ENCODE results near the gene TMEM196.

The TMEM196 gene

GRCh38 chr7:19725770-19726169 is 47.6 kb downstream of the TMEM196 start:
- no peak overlapping the region for H3K4me3 ChIP-seq (ENCODE audit: low read depth in 1 of 2, low read length in 2 of 2)
- no peaks in the 10 kb centered on the region for H4K20me1 ChIP-seq (ENCODE audit: insufficient read depth, low read length)
- H3K9ac ChIP-seq (ENCODE audit: low read depth, low read length), result no peak overlapping the region
- H3K27ac ChIP-seq (ENCODE audit: low read length), result no peak overlapping the region
- DNase-seq, result no peak
- no peak for ATAC-seq (ENCODE audit: insufficient read depth, low read depth)
- no peaks in the 10 kb centered on the region for H3K79me2 ChIP-seq (ENCODE audit: insufficient read depth, low read length)
- H3K4me1 ChIP-seq (ENCODE audit: insufficient read depth, low read length), result no peaks in the 10 kb centered on the region
- no peak overlapping the region for H2AFZ ChIP-seq (ENCODE audit: low read depth, low read length)
- no peaks in the 10 kb centered on the region for H3K36me3 ChIP-seq (ENCODE audit: insufficient read depth, low read length)
- no peak overlapping the region for H3K4me2 ChIP-seq (ENCODE audit: insufficient read depth, low read length)
- TF ChIP-seq, protein P1, sequence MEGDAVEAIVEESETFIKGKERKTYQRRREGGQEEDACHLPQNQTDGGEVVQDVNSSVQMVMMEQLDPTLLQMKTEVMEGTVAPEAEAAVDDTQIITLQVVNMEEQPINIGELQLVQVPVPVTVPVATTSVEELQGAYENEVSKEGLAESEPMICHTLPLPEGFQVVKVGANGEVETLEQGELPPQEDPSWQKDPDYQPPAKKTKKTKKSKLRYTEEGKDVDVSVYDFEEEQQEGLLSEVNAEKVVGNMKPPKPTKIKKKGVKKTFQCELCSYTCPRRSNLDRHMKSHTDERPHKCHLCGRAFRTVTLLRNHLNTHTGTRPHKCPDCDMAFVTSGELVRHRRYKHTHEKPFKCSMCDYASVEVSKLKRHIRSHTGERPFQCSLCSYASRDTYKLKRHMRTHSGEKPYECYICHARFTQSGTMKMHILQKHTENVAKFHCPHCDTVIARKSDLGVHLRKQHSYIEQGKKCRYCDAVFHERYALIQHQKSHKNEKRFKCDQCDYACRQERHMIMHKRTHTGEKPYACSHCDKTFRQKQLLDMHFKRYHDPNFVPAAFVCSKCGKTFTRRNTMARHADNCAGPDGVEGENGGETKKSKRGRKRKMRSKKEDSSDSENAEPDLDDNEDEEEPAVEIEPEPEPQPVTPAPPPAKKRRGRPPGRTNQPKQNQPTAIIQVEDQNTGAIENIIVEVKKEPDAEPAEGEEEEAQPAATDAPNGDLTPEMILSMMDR (IDR thresholded peaks at IDR 0.05; ENCODE audit: borderline replicate concordance, extremely low read depth, low read length, poor library complexity, severe bottlenecking), result no peak
- no peaks in the 10 kb centered on the region for H3K27me3 ChIP-seq (ENCODE audit: insufficient read depth, low read length, poor library complexity)
- no peaks in the 10 kb centered on the region for H3K9me3 ChIP-seq (ENCODE audit: insufficient read depth, low read length, severe bottlenecking)

DNA sequence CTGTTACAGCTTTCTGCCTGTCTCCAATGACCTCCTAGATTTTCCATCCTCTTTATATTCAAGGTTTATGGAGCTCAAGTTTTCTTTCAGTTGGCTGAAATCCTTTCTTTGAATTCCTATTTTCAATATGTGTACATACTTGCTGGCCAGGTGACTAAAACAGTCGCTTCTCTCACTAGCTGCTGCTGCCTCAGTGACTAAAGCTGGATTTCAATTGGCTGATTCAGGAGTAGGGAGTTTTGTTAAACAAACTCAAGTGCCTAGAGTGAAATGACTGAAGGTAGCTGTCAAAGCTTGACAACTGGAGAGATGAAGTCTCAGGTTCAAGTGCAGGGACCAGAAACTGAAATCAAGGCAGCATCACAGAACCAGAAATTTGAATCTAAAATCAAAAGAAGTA is 57.9 kb downstream of the TMEM196 start:
- Histone ChIP-seq H4K20me1 (ENCODE audit: insufficient read depth, low read length) (no peaks in the 10 kb centered on the region), H3K36me3 (ENCODE audit: insufficient read depth, low read length) (no peaks in the 10 kb centered on the region), H3K4me3 (ENCODE audit: low read depth in 1 of 2, low read length in 2 of 2) (no peak overlapping the region), H3K9ac (ENCODE audit: low read depth, low read length) (no peak overlapping the region), H3K27me3 (ENCODE audit: insufficient read depth, low read length, poor library complexity) (no peaks in the 10 kb centered on the region), H3K9me3 (ENCODE audit: insufficient read depth, low read length, severe bottlenecking) (no peaks in the 10 kb centered on the region), H3K4me2 (ENCODE audit: insufficient read depth, low read length) (no peak overlapping the region), H3K27ac (ENCODE audit: low read length) (no peak overlapping the region), H3K79me2 (ENCODE audit: insufficient read depth, low read length) (no peaks in the 10 kb centered on the region), H2AFZ (ENCODE audit: low read depth, low read length) (no peak overlapping the region), H3K4me1 (ENCODE audit: insufficient read depth, low read length) (no peaks in the 10 kb centered on the region)
- ATAC-seq (ENCODE audit: insufficient read depth, low read depth), result no peak
- no peak for TF ChIP-seq EZH2 (IDR thresholded peaks at IDR 0.05; ENCODE audit: borderline replicate concordance, low read depth, low read length, severe bottlenecking)
- TF ChIP-seq, protein P1 (IDR thresholded peaks at IDR 0.05; ENCODE audit: borderline replicate concordance, extremely low read depth, low read length, poor library complexity, severe bottlenecking), result no peak
- no peak for DNase-seq

- H3K27me3 ChIP-seq (ENCODE audit: insufficient read depth, low read length, poor library complexity), result no peaks in the 10 kb centered on the region
- peaks cover 2% of the 10 kb centered on the region for H3K79me2 ChIP-seq (ENCODE audit: insufficient read depth, low read length)
- no peak overlapping the region for H3K27ac ChIP-seq (ENCODE audit: low read length)
- no peaks in the 10 kb centered on the region for H3K36me3 ChIP-seq (ENCODE audit: insufficient read depth, low read length)
- no peaks in the 10 kb centered on the region for H4K20me1 ChIP-seq (ENCODE audit: insufficient read depth, low read length)
- ATAC-seq (ENCODE audit: insufficient read depth, low read depth) (no peak), DNase-seq (peak; percentile 42)
- H3K9ac ChIP-seq (ENCODE audit: low read depth, low read length), result no peak overlapping the region
- peaks cover 8% of the 10 kb centered on the region for H3K4me1 ChIP-seq (ENCODE audit: insufficient read depth, low read length)
- no peak overlapping the region for H3K4me3 ChIP-seq (ENCODE audit: low read depth in 1 of 2, low read length in 2 of 2)
- H3K4me2 ChIP-seq (ENCODE audit: insufficient read depth, low read length), result no peak overlapping the region
- no peak for TF ChIP-seq EZH2 (IDR thresholded peaks at IDR 0.05; ENCODE audit: borderline replicate concordance, low read depth, low read length, severe bottlenecking)
- TF ChIP-seq, protein P1 (IDR thresholded peaks at IDR 0.05; ENCODE audit: borderline replicate concordance, extremely low read depth, low read length, poor library complexity, severe bottlenecking), result peak; percentile 71
- no peaks in the 10 kb centered on the region for H3K9me3 ChIP-seq (ENCODE audit: insufficient read depth, low read length, severe bottlenecking)
- H2AFZ ChIP-seq (ENCODE audit: low read depth, low read length), result no peak overlapping the region
Observed at GRCh38 chr7:19713676-19714075, 59.7 kb downstream of the TMEM196 start.

DNA sequence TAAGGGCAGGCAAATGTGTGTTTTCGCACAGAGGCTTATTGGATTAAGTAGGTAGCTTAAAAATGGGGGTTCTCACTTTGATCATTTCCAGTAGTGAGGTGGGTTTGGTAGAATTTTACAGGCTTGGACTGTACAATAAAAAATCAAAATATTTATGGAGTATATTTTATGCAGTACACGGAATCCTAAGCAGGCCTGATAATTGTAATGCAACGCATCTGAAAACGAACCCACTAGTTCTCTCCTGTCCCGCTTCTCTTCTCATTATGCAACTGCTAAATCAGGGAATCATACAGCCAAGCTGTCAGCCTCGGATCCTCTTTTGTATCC is 64.2 kb downstream of the TMEM196 start:
- Histone ChIP-seq H3K79me2 (ENCODE audit: insufficient read depth, low read length) (peaks cover 46% of the 10 kb centered on the region), H2AFZ (ENCODE audit: low read depth, low read length) (peak overlapping the region; percentile 93), H4K20me1 (ENCODE audit: insufficient read depth, low read length) (peaks cover 17% of the 10 kb centered on the region; the same call in 1 of the 2 replicates), H3K27me3 (ENCODE audit: insufficient read depth, low read length, poor library complexity) (no peaks in the 10 kb centered on the region), H3K27ac (ENCODE audit: low read length) (peak overlapping the region; percentile 65), H3K4me3 (ENCODE audit: low read depth in 1 of 2, low read length in 2 of 2) (peak overlapping the region in 1 of 2 experiments; percentile 90; a peak in 2 of 4 replicates), H3K4me1 (ENCODE audit: insufficient read depth, low read length) (peaks cover 31% of the 10 kb centered on the region), H3K4me2 (ENCODE audit: insufficient read depth, low read length) (peak overlapping the region; percentile 39), H3K9ac (ENCODE audit: low read depth, low read length) (peak overlapping the region; percentile 69), H3K36me3 (ENCODE audit: insufficient read depth, low read length) (peaks cover 1% of the 10 kb centered on the region; the same call in 1 of the 2 replicates), H3K9me3 (ENCODE audit: insufficient read depth, low read length, severe bottlenecking) (no peaks in the 10 kb centered on the region)
- no peak for TF ChIP-seq EZH2 (IDR thresholded peaks at IDR 0.05; ENCODE audit: borderline replicate concordance, low read depth, low read length, severe bottlenecking)
- TF ChIP-seq, protein P1 (IDR thresholded peaks at IDR 0.05; ENCODE audit: borderline replicate concordance, extremely low read depth, low read length, poor library complexity, severe bottlenecking), result no peak
- DNase-seq, result no peak
- no peak for ATAC-seq (ENCODE audit: insufficient read depth, low read depth)

Measured in DND-41 (cell line).